GM19193 (cell line): Measurements from ENCODE around the gene TTYH2.

ENCODE experiments used
- POLR2A ChIP-seq: IDR thresholded peaks from 4 replicates; pipeline ENCODE4 v1.6.1; 2011; ENCODE audit not compliant: insufficient read depth, insufficient read length; ENCODE audit errors: extremely low read depth

TTYH2 gene

DNA sequence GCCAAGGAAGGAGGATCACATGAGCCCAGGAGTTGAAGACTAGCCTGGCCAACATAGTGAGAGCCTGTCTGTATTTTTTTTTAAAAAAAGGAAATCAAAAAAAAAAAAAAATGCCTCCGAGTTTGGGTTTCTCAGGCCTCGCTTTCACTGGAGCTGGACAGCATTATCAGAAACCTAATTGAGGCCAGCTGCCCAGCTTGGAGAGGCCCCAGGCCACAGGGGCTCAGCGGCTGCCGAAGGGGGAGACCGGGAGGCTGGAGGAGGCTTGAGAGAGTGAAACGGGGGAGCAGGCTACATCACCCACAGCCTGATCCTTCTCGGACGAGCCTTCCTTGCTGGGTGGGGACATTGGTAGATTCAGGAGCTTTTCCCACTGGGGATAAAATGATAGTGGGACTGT lies 5.1 kb downstream of the TTYH2 start:
- no peak for TF ChIP-seq POLR2A

DNA sequence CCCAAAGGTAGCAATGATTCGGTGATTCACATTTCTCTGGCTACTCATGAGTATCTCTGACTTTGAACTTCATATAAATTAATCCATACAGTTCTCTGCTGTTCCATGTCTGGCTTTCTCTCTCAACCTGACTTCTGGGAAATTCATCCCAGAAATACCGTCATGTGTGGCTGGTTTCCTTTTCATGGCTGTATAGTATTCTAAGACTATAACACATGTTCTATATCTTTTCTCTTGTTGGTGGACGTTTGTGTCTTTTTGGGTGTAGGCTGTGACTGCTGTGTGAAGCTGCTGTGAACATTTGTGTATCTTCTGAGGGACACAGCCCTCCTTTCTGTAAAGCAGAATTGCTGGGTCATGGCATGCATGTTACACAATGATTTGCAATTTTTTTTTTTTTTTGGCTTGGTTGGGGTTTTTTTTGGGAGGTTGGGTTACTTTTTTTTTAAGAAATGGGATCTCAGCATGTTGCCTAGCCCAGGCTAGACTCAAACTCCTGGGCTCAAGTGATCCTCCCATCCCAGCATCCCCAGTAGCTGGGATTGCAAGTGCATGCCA lies 6.3 kb downstream of the TTYH2 start:
- no peak for TF ChIP-seq POLR2A

DNA sequence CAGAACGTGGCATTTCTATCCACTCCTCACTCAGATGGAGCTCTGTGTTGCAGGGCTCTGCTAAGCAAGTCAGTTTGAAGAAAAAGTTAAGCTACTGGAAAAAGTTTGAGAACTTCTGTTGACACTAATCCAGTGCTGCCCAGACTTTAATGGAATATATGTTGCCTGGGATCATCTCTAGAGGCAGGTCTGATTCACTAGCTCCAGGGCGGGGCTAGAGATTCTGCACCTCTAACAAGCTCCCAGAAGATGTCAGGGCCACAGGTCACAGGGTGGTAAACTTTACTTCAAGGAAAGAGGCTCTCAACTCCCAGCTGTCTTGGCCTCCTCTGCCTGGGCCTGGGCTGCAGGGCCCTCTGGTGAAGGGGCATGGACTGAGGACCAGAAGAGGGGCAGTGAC lies 6.8 kb downstream of the TTYH2 start:
- no peak for TF ChIP-seq POLR2A

DNA sequence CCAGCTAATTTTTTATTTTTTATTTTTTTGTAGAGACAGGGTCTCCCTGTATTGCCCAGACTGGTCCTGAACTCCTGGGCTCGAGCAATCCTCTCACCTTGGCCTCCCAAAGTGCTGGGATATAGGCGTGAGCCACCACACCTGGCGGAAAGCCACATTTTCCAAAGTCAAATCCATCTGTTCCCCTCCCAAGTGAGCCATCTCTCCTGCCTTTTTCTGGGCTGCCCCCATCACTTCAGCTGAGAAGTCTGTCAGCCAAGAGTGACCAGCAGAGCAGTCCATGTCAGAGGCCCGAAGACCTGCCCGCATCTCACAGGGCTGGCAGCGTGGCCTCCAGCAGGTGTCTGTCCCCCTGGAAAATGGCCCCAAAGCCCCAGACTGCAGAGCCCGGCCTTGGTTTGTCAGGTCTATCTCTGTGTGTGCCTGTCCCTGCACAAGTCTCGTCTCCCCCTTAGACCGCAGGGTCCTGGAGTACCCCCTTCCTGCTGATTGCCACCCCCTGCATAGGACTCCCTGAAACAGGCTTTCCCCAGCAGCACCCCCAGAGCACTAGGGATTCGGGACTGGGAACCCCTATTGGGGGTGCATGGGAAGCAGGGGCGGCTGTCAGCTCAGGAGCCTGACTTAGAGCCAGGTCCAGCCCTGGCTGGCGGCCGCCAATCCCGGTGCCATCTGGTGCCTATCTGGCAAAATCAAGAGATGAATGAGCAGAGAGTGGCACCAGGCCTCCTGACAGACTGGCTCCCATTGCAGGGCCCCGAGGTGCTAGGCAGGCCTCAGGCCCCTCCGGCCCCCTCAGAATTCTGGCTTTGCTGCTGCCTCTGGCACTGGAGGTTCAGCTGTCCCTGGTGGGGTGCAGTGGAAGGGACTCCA lies 7.8 kb downstream of the TTYH2 start:
- no peak for TF ChIP-seq POLR2A

DNA sequence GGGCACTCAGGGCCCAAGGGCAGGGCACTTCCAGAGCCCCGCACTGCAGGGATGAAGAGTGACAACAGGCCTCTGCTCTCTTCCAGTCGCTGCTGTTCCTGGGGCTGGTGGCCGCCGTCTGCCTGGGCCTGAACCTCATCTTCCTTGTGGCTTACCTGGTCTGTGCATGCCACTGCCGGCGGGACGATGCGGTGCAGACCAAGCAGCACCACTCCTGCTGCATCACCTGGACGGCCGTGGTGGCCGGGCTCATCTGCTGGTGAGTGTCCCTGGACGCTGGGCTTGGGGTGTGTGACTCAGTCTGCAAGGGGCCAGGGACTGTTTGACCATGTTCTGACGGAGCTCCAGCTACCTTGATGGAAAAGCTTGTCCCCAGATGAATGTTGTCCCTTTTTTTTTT lies 9.0 kb downstream of the TTYH2 start:
- no peak for TF ChIP-seq POLR2A

DNA sequence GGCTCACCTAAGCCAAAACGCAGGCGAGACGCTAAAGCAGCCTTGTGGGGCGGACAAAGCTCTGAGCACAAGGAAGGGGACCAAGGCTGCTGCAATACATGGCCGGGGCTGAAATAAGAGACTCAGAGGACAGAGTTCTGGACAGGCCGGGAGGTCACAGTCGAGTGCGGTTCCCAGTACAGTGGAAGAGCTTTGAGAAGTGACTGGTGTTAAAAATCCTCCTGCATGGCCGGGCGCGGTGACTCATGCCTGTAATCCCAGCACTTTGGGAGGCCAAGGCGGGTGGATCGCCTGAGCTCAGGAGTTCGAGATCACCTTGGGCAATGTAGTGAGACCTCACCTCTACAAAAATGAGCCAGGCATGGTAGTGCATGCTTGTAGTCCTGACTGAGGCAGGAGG lies 10.5 kb downstream of the TTYH2 start:
- TF ChIP-seq POLR2A: no peak

DNA sequence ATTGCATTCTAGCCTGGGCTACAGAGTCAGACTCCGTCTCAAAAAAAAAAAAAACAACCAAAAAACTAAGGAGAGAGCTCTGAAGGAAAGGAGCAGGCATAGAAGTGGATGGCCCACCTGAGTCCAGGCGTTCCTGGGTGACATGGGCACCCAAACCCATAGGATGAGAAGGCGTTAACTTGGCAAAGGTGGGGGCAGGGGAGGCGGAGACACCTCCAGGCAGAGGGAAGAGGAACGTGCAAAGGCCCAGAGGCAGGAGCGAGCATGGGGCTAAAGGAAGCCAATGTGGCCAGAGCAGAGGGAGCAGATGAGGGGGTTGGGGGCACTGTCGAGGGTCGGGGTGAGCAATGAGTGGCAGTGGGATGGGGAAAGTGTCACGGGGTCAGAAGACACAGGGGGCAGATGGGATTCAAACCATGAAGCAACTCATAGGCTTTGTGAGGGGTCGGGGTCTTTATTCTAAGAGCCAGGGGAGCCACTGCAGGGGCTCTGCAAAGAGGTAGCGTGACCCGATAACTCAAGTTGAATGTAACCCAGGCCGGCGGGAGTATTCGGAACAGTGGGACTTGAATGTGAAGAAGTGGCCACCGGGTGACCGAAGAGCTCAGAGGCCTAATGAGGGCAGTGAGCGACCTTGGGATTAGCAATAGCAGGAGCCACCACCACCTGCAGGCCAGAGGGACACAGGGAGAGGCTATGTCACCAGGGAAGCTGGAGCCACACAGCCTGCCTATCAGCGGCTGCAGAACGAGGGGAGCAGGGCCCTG lies 11.8 kb downstream of the TTYH2 start:
- no peak for TF ChIP-seq POLR2A

DNA sequence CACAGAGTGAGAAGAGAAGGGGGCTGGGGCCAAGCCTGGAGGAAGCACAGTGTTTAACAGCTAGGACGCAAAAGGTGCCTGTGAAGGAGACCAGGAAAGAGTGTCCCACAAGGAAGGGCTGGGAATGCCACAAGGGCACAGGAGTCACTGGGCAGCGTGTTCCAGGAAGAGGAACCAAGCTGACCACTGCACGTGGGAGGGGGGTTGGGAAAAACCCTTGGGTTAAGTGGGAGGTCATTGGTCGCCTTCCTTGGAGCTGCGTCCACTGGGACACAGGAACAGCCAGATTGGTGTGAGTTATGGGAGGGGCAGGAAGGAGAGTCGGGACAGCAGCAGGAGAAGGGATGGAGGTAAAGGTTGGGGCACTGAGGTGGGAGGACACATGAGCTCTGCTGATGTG lies 12.9 kb downstream of the TTYH2 start:
- TF ChIP-seq POLR2A: no peak

DNA sequence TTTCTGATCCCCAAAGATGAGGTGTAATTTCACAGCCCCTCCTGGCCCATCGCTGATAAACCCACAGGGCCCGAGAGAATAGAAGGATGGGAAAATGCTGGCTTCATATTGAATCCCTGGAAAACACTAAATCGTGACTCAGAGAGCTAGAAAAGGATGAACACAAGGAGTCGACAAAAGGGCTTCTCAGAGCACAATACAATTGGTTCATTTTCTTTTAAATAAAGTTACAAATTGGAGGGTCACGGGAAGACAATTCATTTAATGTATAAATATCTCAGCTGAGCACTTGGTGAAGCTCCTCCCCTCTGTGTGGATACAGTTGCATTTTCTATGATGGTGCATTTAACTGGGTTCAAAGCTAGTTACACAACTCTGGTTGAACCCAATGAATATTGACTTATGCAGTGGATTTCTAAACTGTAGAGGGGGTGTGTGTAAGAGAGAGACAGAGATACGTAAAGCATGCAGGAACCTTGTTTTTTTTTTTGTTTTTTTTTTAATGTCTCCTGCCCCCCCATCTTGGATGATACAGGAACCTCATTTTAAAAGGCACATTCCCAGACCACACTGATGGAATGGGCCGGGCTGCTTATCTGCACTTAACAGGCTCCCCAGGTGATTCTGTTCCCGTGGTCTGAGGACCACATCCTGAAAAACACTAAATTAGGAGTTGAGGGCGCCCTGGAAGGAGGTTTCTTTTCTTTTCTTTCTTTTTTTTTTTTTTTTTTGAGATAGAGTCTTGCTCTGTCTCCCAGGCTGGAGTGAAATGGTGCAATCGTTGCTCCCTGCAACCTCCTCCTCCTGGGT lies 14.1 kb downstream of the TTYH2 start:
- no peak for TF ChIP-seq POLR2A

DNA sequence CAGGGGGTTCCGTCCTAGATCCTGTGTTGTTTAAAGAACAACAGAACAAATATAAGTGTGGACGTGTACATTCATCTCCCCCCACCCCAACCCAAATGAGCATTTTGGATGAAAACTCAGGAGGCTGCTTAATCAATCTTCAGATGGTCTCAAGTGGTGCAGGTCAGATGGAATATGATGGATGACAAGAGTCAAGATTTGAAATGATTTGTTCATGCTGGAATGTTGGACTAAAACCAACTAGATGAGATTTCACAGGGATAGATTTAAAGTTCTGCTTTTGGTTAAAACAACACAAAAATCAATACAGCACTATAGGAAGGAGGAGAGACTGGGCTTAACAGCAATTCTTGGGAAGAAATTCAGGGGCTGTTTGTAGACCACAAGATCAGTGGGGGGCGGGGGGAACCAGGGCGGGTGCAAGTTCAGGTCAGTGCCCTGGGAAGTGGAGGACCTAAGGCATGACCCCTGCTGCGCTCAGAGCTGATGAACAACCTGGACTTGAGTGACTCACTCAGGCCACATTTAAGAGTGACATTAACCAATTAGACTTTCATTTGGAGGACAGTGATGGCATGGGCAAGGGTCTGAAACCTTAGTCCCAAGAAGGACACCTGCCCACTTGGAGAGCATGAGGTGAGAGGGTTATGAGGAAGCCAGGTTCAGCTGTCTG lies 15.1 kb downstream of the TTYH2 start:
- no peak for TF ChIP-seq POLR2A

DNA sequence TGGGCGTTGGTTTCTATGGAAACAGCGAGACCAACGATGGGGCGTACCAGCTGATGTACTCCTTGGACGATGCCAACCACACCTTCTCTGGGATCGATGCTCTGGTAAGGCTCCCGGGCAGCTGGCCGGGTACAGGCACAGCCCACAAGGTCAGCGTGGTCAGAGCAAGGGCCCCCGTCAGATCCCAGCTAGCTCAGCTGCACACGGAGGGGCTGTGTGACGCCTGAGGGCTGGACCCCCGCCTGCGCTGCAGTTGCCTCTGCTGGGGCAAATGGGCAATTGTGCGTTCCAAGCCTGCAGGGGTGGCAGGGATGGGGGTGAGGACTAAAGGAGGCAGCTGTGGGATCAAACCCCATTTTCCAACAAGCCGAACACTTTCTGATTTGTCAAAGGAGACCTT lies 17.5 kb downstream of the TTYH2 start:
- no peak for TF ChIP-seq POLR2A

DNA sequence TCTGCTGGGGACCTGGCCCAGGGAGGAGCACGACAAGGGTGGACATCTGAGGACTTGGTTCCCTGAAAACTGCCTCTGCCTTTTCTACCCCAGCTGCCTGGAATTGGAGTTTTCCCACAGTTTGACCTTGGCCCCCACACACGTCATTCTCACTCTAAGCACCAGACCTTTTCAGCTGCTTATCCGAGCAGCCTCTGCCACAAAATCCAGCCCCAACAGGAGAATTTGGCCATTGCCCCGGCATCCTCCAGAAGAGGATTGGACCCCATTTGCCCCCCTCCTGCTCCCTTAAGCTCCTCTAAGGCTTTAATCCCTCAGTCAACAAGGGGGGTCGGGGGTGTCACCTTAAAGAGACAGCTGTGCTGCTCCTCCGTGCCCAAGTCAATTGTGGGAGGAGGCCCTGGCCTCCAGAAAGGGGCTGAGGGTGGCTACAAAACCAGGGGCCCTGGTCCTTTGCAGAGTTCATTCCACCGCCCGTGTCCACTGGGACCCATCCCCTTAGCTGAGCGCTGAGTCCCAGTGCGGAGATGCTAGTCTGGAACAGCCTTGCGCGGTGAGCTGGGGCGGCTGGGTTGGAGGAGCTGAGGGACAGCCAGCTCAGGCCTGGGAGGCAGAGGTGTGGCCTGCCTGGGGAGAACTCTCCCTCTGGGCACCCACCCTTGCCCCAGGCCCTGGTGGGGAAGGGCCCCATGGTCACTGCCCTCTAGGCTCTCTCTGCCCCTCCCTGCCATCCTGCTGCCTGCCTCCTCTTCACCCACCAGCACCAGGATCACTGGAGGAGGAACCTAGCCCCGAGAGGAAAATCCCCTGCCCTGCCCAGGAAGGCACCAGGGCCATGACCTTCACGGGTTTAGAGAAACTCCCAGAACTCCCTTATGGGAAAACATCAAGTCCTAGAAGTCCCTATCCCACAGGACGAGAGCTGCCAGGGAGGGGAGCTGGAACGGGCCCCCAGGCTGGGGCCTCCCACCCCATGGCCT lies 18.8 kb downstream of the TTYH2 start:
- TF ChIP-seq POLR2A: no peak

DNA sequence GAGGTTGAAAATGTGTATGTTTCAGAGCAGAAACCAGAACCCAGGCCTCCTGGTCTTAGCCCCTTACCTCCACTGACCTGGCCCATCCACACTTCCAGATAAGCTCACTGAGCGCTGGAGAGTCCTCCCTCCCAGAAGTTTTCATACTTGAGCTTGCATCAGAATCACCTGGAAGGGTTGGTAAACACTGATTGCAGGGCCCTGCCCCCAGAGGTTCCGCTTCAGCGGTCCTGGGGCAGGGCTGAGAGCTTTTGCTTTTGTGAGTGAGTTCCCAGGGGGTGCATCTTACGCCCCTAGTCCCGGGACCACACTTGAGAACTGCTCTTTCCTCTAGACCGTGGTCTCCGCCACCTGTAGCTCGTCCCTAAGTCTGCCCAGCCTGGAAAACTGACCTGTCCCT lies 20.6 kb downstream of the TTYH2 start:
- no peak for TF ChIP-seq POLR2A
